Upper lobe of left lung (tissue), 4 donors: Measurements from ENCODE around the gene SULF2.

ENCODE experiments used
- POLR2A ChIP-seq, 4 donors: fragments of 450-650 bp; IDR thresholded peaks; one replicate each; pipeline ENCODE4 v1.5.1; 2016 to 2017; ENCODE audit warnings: antibody characterized with exemption in 4 of 4, mild to moderate bottlenecking in 2 of 4
- TF ChIP-seq, protein P1 (sequence below), 6 experiments: fragments of 450-650 bp in 4 of 6; fragments of 200-600 bp in 2 of 6; sonication (generic) in 2 of 6; IDR thresholded peaks; one replicate each; pipeline ENCODE4 v1.5.1; 2016 to 2019; ENCODE audit warnings: antibody characterized with exemption in 6 of 6

GRCh38 chr20:47782920-47783552, 2.2 kb downstream of the SULF2 start:
- no peak for TF ChIP-seq POLR2A (IDR thresholded peaks at IDR 0.05)
- TF ChIP-seq, protein P1, sequence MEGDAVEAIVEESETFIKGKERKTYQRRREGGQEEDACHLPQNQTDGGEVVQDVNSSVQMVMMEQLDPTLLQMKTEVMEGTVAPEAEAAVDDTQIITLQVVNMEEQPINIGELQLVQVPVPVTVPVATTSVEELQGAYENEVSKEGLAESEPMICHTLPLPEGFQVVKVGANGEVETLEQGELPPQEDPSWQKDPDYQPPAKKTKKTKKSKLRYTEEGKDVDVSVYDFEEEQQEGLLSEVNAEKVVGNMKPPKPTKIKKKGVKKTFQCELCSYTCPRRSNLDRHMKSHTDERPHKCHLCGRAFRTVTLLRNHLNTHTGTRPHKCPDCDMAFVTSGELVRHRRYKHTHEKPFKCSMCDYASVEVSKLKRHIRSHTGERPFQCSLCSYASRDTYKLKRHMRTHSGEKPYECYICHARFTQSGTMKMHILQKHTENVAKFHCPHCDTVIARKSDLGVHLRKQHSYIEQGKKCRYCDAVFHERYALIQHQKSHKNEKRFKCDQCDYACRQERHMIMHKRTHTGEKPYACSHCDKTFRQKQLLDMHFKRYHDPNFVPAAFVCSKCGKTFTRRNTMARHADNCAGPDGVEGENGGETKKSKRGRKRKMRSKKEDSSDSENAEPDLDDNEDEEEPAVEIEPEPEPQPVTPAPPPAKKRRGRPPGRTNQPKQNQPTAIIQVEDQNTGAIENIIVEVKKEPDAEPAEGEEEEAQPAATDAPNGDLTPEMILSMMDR (IDR thresholded peaks at IDR 0.05), result no peak
